Myocyte (in vitro differentiated cells): ENCODE measurements around the gene MYL11. TPM values are rescaled to one million over a fixed set of nuclear protein-coding genes. Genes with fewer than 3 reads are reported as not detected.
"Not testable (repeated sequence)": the region's sequence is repeated elsewhere in the genome, so short reads cannot be mapped to it uniquely, and the experiment has no call there.

Source experiments
- DNase-seq: peaks from one replicate; pipeline ENCODE4 v3.0.0-alpha.2; 2012; ENCODE audit warnings: low read depth
- total RNA-seq: library from RNA; depleted of rRNA; stranded (reverse); fragments of >200 nt; gene quantifications from 2 replicates; pipeline ENCODE4 v1.2.3, GENCODE V29; 2014

The MYL11 gene
- total RNA-seq, 1 donor from 2014 or later: 6,226 TPM

GRCh38 chr16:30395155-30395991 is 20.8 kb downstream of the MYL11 start, which contains the start of gene ZNF48:
TSS of gene ZNF48 (plus strand) at chr16:30395420. CDS start at chr16:30395795, 375 bp downstream.
- DNase-seq: peak; percentile 95

- no peak for DNase-seq
Observed at GRCh38 chr16:30395992-30396585, 21.5 kb downstream of the MYL11 start.

GRCh38 chr16:30396627-30397026 is 22.0 kb downstream of the MYL11 start:
- not testable (repeated sequence) for DNase-seq

GRCh38 chr16:30397056-30397455 is 22.5 kb downstream of the MYL11 start:
- DNase-seq: no peak

- no peak for DNase-seq
Observed at GRCh38 chr16:30397776-30398660, 23.4 kb downstream of the MYL11 start.

- no peak for DNase-seq
Observed at GRCh38 chr16:30398661-30399434, 24.2 kb downstream of the MYL11 start.

GRCh38 chr16:30399435-30400186 is 25.0 kb downstream of the MYL11 start:
- DNase-seq: no peak

GRCh38 chr16:30401768-30402425 is 27.3 kb downstream of the MYL11 start:
- no peak for DNase-seq

- DNase-seq: no peak
Observed at GRCh38 chr16:30406795-30407101, 32.1 kb downstream of the MYL11 start.

- peak; percentile 92 for DNase-seq
Observed at GRCh38 chr16:30407102-30407803, 32.7 kb downstream of the MYL11 start, which contains the start of gene ZNF771. TSS of gene ZNF771 (plus strand) at chr16:30407606. CDS start at chr16:30408054, 448 bp downstream.

- DNase-seq: no peak
Observed at GRCh38 chr16:30407804-30408534, 33.4 kb downstream of the MYL11 start.

GRCh38 chr16:30409125-30410060 is 34.8 kb downstream of the MYL11 start:
- DNase-seq: peak; percentile 92

- no peak for DNase-seq
Observed at GRCh38 chr16:30413112-30413806, 38.7 kb downstream of the MYL11 start.

GRCh38 chr16:30414159-30414558 is 39.6 kb downstream of the MYL11 start:
- no peak for DNase-seq

GRCh38 chr16:30416047-30416603 is 41.5 kb downstream of the MYL11 start:
- DNase-seq: no peak
